HG02623 (cell line): Measurements from ENCODE around the gene KCNMB1.

Experiments
- ATAC-seq: cut with Tn5 transposase; IDR thresholded peaks from one replicate; pipeline ENCODE4 v1.9.1; 2021; ENCODE audit warnings: moderate library complexity; ENCODE audit not compliant: unreplicated experiment

KCNMB1 gene, protein sequence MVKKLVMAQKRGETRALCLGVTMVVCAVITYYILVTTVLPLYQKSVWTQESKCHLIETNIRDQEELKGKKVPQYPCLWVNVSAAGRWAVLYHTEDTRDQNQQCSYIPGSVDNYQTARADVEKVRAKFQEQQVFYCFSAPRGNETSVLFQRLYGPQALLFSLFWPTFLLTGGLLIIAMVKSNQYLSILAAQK

DNA sequence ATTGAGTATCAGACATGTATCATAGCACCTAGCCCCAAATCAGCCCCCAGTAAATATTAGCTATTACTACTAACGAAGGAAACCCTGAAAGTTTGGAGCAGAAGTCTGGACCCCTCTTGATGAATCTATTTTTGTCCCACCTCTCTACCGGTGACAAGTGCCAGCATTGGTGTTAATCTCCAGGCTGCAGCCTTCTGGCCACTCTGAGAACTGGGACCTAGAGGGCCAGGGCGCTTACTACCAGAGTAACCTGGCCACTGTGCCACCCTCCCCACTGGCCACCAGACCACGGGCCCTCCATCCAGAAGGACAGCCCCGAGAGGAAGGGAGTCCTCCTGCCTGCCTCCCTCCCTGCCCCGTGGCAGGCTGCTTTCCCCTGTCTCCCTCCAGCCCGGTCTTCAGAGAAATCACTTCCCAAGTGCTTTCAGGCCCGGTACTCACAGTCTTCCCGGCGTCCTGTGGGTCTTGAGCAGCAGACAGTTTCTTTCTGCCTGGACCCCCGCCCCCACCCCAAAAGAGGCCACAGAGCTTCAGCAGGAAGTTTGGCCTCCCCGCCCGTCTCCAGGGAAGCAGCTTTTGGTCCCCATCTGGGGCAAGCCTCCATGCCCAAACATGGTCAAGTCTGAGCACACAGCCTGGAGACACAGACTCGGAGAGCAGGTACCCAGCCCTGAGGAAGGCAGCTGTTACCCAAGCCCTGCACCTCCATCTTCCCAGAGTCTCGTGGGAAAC is at the start of gene KCNMB1:
Gene KCNMB1 (minus strand): TSS at position 550 of the 732 bp plus-strand sequence. CDS start 3,920 bp downstream, outside the sequence.
- ATAC-seq: no peak

DNA sequence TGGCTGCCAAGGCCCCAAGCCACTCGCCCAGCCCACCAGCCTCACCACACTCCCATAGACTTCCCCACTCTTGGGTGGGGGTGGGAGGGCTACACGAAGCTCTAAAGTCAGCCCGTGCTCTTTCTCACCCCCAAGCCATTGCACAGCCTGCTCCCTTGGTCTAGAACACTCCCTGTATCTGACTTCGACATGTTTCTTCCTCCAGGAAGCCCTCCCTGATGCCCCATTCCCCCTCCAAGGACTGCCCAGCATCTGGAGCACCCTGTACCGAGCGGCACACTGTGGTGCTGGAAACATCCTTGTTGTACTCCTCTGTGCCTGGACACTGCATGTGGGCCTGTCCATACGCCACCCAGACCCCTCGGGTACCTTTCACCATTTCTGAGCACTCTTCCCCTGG is 49.4 kb upstream of the KCNMB1 start:
- ATAC-seq: no peak

DNA sequence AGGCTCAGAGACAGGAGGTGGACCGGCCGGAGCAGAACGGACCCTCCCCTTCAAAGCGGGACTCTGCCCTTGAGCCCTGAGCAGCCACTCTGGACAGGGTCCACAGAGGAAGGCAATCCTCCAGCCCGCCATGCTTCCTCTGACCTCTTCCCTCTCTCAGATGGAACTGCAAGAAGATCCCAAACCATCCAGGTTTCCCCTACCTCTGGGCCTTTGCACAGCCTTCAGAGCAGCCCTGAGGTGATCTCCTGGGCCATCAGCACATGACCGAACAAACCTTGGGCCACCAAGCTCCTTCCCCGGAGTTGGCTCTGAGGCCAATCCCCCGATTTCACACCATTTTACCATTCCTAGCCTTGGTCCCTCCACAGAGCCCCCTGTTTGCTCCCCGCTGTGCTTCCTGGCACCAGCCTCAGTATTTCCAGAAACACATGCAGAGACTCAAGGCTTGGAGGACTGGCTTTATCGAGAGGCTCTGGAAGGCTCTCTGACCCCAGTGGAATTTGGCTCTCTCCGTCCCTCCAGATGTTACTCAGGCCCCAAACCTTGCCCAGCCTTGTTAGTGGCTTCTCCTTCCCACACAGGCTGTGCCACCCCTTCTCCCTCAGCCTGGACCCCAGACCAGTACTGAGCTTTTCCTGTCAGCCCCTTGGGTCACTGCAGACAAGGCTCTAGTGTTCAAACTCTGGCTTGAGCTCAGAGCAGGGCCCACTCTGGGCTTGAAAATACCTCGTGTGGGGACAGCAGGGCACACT is 48.6 kb upstream of the KCNMB1 start:
- ATAC-seq: no peak

- ATAC-seq: no peak
Measured at GRCh38 chr5:170436335-170436734, 47.2 kb upstream of the KCNMB1 start.

- peak; percentile 71 for ATAC-seq
Measured at GRCh38 chr5:170434966-170435605, 45.9 kb upstream of the KCNMB1 start.

GRCh38 chr5:170432669-170433068 is 43.5 kb upstream of the KCNMB1 start:
- ATAC-seq: no peak

DNA sequence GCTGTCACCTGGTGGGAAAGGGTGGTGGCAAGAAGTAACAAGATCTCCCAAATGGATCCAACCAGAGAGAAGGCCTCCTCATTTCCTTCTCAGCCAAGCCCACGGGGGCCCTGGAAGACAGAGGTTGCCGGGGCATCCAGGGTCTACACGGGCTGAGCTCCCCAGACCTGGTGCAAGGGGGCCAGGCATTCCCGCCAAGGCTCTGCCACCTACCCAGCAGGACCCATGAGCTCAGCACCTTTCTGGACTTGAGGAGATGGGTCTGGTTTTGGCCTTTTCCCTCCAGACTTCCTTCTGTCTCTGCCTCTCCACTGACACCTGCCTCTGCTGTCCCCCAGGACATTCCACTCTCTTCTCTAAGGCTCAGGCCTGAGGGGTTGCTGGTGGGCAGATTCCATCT is 42.4 kb upstream of the KCNMB1 start:
- ATAC-seq: no peak

GRCh38 chr5:170430866-170431437 is 41.8 kb upstream of the KCNMB1 start:
- ATAC-seq: no peak

GRCh38 chr5:170430256-170430655 is 41.1 kb upstream of the KCNMB1 start:
- no peak for ATAC-seq

DNA sequence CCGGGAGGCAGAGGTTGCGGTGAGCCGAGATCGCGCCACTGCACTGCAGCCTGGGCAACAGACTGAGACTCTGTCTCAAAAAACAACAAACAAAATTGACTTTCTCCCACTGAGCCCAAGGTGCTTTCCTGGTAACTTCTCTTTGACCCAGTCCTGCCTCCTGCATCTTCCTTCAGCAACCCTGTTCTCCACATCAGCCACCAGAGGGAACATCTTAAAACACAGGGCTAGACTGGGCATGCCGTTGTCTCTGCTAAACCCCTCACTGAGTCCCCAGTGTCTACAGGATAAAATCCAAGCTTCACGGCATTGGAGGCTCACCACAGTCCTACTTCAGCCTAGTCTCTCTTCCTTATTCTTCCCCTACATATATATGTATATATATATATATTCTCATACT is 39.8 kb upstream of the KCNMB1 start:
- ATAC-seq: no peak

GRCh38 chr5:170427672-170428236 is 38.6 kb upstream of the KCNMB1 start:
- ATAC-seq: no peak

DNA sequence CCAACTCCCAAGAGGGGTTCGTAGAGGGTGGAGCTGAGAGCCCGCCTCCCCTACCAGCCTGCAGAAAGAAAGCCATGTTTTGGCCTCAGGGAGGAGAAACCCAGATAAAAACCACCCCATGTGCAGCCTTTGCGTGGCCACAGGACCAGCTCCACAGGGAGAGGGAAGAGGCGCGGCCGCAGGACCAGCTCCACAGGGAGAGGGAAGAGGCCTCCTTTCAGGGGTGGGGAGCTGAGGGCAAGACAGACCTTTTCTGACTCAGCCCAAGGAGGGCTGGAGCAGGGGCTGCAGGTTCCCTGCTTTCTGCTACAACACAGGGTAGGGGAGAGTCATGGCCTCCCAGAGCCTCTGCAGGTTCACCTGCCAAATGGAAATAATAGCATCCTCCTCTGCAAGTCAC is 37.6 kb upstream of the KCNMB1 start:
- ATAC-seq: no peak

- no peak for ATAC-seq
Measured at GRCh38 chr5:170426149-170426767, 37.1 kb upstream of the KCNMB1 start.

DNA sequence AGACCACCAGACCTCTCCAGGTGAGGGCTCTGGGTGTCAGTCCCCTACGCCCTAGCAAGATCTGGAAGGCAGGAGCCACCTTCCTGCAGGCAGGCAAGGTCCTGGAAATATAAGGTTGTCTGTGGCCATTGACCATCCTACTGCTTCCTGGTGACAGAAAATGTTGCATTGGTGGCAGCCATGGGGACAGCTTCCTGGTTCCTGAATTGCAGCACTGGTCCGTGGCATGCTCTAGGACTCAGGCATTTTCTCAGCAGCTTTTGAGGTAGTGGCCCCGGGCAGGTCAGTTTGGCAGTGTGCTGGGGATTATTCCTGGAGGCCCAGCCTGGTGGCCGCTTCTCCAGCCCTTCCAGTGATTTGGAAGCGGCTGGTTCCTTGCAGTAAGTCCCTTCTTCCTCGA is 36.6 kb upstream of the KCNMB1 start:
- ATAC-seq: no peak

GRCh38 chr5:170424629-170425028 is 35.5 kb upstream of the KCNMB1 start:
- no peak for ATAC-seq

- ATAC-seq: no peak
Measured at GRCh38 chr5:170423692-170424091, 34.5 kb upstream of the KCNMB1 start.

- no peak for ATAC-seq
Measured at GRCh38 chr5:170421826-170422225, 32.7 kb upstream of the KCNMB1 start.

DNA sequence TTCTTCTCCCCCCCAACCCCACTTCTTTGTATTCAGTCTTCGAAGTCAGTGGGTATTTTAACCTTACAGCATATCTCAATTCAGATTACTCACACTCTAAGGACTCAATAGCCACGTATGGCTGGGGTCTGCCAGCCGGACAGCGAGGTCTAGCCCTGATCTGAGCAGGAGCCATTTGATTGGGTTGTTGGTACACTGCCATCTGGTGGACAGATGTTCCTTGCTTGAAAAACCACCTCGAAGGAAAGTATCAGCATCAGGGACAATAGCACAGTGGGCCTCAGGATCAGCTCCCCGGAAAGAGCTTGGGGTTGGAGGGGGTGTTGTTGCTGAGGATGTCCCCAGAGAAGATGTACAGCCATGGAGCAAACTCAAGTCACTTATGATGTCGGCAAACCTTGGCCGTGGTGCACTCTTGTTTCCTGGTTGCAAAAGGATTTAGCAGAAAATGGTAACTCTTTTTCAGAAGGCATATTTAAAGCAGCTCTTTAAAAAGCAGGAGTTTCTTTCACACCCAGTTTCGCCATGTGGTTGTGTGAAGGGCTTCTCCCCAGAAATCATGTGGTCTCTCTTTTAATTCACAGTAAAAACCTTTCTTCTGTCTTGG is 31.7 kb upstream of the KCNMB1 start:
- ATAC-seq: no peak

DNA sequence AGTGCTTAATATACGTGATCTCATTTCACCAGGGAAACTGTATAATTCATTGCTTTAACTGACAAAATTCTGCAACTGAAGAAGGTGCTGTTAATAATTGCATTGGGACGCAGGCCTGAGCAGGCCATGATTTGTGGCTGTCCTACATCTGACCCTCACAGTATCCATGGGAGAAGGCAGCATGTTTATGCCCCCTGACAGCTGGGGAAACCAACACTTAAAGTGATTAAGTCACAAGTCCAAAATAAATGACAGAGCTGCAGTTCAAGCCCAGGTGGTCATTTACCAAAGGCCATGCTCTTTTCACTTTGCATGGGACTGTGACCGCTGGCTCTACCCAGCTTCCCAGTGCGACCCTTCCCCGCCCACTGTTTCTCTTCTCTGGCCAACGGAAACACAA is 30.5 kb upstream of the KCNMB1 start:
- no peak for ATAC-seq

DNA sequence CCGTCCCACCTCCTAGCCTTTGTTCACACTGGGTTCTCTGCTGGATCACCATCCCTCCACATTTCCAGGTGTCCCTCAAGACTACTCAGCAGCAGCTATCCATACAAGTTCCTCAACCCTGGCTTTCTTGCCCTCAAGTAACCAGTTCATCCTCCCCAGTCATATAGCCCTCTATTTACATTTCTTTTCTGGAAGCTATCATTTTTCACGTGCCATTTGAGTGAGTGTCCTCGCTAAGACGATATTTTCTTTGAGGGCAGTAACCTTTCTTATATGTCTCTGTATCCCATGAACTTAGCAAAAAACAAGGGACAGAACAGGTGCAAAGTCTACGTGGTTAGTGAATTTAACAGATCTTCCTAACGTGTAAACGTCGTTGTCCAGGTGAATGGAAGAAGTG is 29.6 kb upstream of the KCNMB1 start:
- ATAC-seq: no peak
